Epithelial cell of esophagus (primary cell): ENCODE results near the gene RNF169.
A peak's percentile ranks its signal among the peaks of the same experiment; 100 is the strongest.
"Not testable (repeated sequence)": the region's sequence is repeated elsewhere in the genome, so short reads cannot be mapped to it uniquely, and the experiment has no call there.

Experiments
- DNase-seq: peaks from one replicate; pipeline ENCODE4 v3.0.0; 2010; ENCODE audit warnings: low read depth
- H3K4me3 ChIP-seq: 2 replicates; pipeline ENCODE4 v1.5.1; 2011; ENCODE audit warnings: mild to moderate bottlenecking, low read length, control low read depth
- CTCF ChIP-seq: IDR thresholded peaks from 2 replicates; pipeline ENCODE4 v1.5.1; 2011; ENCODE audit warnings: low read depth, mild to moderate bottlenecking, low read length, control low read depth, inconsistent platforms; ENCODE audit not compliant: insufficient read depth; ENCODE audit errors: missing control alignments

Gene RNF169

GRCh38 chr11:74818283-74818946 lies 69.8 kb downstream of the RNF169 start:
- TF ChIP-seq CTCF: no peak
- no peak for DNase-seq
- no peak overlapping the region for H3K4me3 ChIP-seq

DNA sequence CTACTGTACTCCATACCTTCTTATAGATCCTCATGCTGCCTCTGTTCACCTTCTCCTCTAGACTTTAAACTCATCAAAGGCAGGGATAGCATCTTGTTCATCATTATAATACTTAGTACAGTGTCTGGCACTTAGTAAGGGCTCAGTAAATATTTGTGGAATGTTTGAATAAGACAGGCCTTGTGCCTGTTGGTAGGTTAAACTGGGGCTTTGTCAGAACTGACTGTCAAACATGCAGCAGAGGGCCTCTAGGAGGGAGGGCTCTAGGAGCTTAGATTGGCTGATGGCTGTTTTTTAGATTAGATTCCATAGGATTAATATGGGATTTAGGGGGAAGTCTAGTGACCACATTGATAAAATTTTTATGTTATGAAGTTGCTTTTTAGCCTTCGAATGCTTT lies 70.8 kb downstream of the RNF169 start:
- DNase-seq: no peak
- no peak for TF ChIP-seq CTCF
- H3K4me3 ChIP-seq: no peak overlapping the region

DNA sequence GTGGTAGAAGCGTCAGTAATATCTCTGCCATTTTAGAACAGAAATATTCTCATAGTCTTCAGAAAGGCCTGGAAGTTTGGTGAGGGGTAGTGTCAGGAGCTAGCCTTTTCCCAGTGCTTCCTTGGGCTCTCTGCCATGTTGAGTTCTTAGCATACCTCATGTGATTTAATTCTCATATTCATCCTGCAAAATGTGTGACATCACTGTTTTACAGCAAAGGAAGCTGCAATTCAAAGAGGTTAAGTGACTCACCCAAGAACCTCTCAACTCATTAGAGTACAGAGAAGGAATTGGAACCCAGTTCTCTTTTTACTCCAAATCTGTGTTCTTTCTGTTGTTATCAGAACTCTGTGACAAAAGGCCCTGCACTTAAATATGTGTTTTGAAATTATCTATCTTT lies 72.1 kb downstream of the RNF169 start:
- peak; percentile 67 for DNase-seq
- TF ChIP-seq CTCF: no peak
- H3K4me3 ChIP-seq: no peak overlapping the region

GRCh38 chr11:74822170-74822569 lies 73.5 kb downstream of the RNF169 start:
- TF ChIP-seq CTCF: no peak
- DNase-seq: no peak
- H3K4me3 ChIP-seq: no peak overlapping the region

DNA sequence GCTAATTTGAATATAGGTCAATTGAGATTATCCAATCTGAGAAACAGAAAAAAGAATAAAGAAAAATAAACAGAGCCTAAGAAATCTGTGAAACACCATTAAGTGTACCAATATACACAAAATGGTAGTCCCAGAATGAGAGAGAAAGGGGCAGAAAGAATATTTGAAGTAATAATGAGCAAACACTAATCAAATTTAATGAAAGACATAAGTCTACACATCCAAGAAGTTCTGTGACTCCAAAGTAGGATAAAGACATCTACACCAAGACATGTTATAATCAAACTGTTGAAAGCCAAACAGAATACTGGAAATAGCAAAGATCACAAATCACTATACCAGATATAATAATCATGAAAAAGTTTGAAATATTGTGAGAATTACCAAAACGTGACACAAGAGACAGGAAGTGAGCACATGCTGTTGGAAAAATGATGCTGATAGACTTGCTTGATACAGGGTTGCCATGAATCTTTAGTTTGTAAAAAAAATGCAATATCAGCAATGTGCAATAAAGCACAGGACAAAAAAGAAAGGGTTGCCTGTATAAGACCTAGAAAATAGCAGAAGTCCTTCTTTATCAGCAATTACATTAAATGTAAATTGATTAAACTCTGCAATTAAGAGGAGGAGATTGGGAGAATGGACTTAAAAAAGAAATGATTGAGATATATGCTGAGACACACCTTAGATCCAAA lies 75.8 kb downstream of the RNF169 start:
- no peak overlapping the region for H3K4me3 ChIP-seq
- DNase-seq: no peak
- TF ChIP-seq CTCF: no peak

- DNase-seq, H3K4me3 ChIP-seq: not testable (repeated sequence)
Measured at GRCh38 chr11:74825596-74825995, 76.9 kb downstream of the RNF169 start.

GRCh38 chr11:74826901-74827300 lies 78.3 kb downstream of the RNF169 start:
- no peak overlapping the region for H3K4me3 ChIP-seq
- no peak for DNase-seq
- TF ChIP-seq CTCF: no peak
